PFSK-1 (cell line): ENCODE data around the gene RASSF8.

Experiments
- POLR2AphosphoS5 ChIP-seq: IDR thresholded peaks from 2 replicates; pipeline ENCODE4 v1.6.1; 2012; ENCODE audit warnings: low read depth, mild to moderate bottlenecking, control low read depth, low read length, moderate library complexity
- SIN3A ChIP-seq: IDR thresholded peaks from 2 replicates; pipeline ENCODE4 v1.6.1; 2012; ENCODE audit warnings: mild to moderate bottlenecking, low read length, moderate library complexity, borderline replicate concordance; ENCODE audit not compliant: insufficient read depth
- TAF1 ChIP-seq: IDR thresholded peaks from 2 replicates; pipeline ENCODE4 v1.6.1; 2012; ENCODE audit warnings: low read length, control low read depth, borderline replicate concordance; ENCODE audit not compliant: insufficient read depth
- TF ChIP-seq, protein P1 (sequence below), 2 experiments: IDR thresholded peaks; 2 replicates each; pipeline versions ENCODE4 v1.6.1 to v1.8.0; 2011 to 2012; ENCODE audit warnings: low read depth in 2 of 2, low read length in 2 of 2, control low read depth in 1 of 2, inconsistent platforms in 1 of 2, mild to moderate bottlenecking in 1 of 2, moderate library complexity in 1 of 2; ENCODE audit not compliant: insufficient read depth in 1 of 2

DNA sequence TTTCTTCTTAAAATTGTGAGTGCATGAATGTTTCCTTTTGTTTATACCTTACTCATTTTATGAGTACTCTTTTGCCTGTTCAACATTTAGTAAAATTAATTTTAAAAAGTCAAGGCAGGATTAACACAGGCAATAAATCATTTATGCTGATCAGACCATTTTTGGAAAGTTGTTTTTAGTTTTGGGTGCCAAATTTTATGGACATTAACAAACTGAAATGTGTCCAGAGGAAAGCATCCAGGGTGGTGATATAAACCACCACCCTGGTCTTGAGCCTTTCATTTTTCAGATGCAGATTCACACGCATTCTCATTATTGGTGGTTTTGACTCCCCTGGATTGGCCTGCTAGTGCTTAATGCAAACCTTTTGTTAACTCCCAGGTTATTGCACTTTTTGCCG is 26.3 kb downstream of the RASSF8 start:
- TF ChIP-seq POLR2AphosphoS5 (no peak), SIN3A (no peak), TAF1 (no peak)
- TF ChIP-seq, protein P1, sequence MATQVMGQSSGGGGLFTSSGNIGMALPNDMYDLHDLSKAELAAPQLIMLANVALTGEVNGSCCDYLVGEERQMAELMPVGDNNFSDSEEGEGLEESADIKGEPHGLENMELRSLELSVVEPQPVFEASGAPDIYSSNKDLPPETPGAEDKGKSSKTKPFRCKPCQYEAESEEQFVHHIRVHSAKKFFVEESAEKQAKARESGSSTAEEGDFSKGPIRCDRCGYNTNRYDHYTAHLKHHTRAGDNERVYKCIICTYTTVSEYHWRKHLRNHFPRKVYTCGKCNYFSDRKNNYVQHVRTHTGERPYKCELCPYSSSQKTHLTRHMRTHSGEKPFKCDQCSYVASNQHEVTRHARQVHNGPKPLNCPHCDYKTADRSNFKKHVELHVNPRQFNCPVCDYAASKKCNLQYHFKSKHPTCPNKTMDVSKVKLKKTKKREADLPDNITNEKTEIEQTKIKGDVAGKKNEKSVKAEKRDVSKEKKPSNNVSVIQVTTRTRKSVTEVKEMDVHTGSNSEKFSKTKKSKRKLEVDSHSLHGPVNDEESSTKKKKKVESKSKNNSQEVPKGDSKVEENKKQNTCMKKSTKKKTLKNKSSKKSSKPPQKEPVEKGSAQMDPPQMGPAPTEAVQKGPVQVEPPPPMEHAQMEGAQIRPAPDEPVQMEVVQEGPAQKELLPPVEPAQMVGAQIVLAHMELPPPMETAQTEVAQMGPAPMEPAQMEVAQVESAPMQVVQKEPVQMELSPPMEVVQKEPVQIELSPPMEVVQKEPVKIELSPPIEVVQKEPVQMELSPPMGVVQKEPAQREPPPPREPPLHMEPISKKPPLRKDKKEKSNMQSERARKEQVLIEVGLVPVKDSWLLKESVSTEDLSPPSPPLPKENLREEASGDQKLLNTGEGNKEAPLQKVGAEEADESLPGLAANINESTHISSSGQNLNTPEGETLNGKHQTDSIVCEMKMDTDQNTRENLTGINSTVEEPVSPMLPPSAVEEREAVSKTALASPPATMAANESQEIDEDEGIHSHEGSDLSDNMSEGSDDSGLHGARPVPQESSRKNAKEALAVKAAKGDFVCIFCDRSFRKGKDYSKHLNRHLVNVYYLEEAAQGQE (IDR thresholded peaks at IDR 0.05; ENCODE audit: insufficient read depth in 1 of 2, low read depth in 2 of 2, low read length in 2 of 2) = no peak
